ENCODE measurements around the gene LEKR1. TPM values are rescaled to one million over a fixed set of nuclear protein-coding genes. Genes with fewer than 3 reads are reported as not detected.

Gene LEKR1
- total RNA-seq, 1 experiment from 2014 or later, result 0.90 TPM

DNA sequence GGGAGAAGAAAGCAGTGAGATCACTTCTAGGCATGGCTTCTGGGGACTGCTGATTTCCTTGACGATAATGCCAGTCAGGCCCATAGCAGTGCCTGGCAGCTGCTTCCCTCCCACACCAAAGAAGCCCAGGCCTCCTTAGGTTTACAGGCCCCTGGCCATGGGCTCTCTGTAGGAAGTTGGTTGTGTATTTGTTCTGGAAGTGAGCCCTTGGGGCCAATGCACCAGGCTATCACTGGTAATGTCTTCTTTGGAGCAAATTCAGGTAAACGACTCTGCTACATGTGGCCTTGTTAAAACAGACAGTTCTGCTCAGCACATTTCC, 244.5 kb downstream of the LEKR1 start:
- BruUV-seq (replicated peaks), result no TSS peak
- no peak for DNase-seq (ENCODE audit: low spot score)

DNA sequence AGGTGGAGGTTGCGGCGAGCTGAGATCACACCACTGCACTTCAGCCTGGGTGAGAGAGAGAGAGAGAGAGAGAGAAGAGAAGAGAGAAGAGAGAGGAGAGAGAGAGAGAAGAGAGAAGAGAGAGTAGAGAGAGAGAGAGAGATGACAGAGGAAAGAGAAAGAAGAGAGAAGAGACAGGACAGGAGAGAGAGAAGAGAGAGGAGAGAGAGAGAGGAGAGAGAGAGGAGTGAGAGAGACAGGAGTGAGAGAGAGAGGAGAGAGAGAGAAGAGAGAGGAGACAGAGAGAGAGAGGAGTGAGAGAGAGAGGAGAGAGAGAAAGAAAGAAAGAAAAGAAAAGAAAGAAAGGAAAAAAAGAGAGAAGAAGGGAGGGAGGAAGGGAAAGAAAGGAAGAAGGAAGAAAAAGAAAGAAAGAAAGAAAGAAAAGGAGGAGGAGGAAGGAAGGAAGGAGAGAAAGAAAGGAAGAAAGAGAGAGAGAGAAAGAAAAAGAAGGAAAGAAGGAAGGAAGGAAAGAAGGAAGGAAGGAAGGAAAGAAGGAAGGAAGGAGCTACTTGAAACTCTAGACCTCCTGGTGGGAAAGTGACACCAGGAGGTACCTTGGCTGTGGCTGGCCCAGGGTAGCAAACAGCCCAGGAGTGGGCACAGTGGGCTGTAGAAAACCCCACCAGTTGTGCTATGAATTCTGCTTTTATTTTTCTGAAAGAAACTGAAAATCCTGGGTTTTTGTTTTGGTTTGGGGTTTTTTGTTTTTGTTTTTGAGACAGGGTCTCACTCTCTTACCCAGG, 245.8 kb downstream of the LEKR1 start:
- Histone ChIP-seq H3K27me3 (replicated peaks; ENCODE audit: insufficient read depth, low read depth, low read length, poor library complexity) (no peaks in the 10 kb centered on the region), H3K4me1 (ENCODE audit: insufficient read depth, low read length, poor library complexity, severe bottlenecking) (peaks cover 27% of the 10 kb centered on the region), H3K36me3 (ENCODE audit: insufficient read depth, low read length, poor library complexity, severe bottlenecking) (no peaks in the 10 kb centered on the region), H3K27ac (ENCODE audit: low read depth, low read length, poor library complexity, severe bottlenecking) (no peak overlapping the region), H3K9me3 (ENCODE audit: low read depth, low read length, poor library complexity, severe bottlenecking) (no peaks in the 10 kb centered on the region), H3K4me3 (ENCODE audit: low read depth, low read length, poor library complexity, severe bottlenecking) (no peak overlapping the region)
- BruUV-seq (replicated peaks), result no TSS peak
- ChIA-PET CTCF (no interaction called here), POLR2A (ENCODE audit: low non-redundant PET) (interaction anchor here (0.6 kb wide), 1 partner anchor 8 kb away, joined by 18 read pairs; no protein-coding TSS in a partner anchor)
- no peak for TF ChIP-seq EZH2 (IDR thresholded peaks at IDR 0.05; ENCODE audit: borderline replicate concordance, low read depth, low read length, poor library complexity, severe bottlenecking)
- TF ChIP-seq, protein P1, sequence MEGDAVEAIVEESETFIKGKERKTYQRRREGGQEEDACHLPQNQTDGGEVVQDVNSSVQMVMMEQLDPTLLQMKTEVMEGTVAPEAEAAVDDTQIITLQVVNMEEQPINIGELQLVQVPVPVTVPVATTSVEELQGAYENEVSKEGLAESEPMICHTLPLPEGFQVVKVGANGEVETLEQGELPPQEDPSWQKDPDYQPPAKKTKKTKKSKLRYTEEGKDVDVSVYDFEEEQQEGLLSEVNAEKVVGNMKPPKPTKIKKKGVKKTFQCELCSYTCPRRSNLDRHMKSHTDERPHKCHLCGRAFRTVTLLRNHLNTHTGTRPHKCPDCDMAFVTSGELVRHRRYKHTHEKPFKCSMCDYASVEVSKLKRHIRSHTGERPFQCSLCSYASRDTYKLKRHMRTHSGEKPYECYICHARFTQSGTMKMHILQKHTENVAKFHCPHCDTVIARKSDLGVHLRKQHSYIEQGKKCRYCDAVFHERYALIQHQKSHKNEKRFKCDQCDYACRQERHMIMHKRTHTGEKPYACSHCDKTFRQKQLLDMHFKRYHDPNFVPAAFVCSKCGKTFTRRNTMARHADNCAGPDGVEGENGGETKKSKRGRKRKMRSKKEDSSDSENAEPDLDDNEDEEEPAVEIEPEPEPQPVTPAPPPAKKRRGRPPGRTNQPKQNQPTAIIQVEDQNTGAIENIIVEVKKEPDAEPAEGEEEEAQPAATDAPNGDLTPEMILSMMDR (conservative IDR thresholded peaks at IDR 0.05; ENCODE audit: low read depth, low read length), result no peak
- intact Hi-C loops (cut with micrococcal nuclease; ENCODE audit: unreplicated experiment), result no loop called here
- DNase-seq (ENCODE audit: low spot score), result no peak

More for the DNA sequence above, 244.5 kb downstream of the LEKR1 start:
- Histone ChIP-seq H3K4me1 (ENCODE audit: insufficient read depth, low read length, poor library complexity, severe bottlenecking) (peaks cover 22% of the 10 kb centered on the region), H3K4me3 (ENCODE audit: low read depth, low read length, poor library complexity, severe bottlenecking) (no peak overlapping the region), H3K9me3 (ENCODE audit: low read depth, low read length, poor library complexity, severe bottlenecking) (no peaks in the 10 kb centered on the region), H3K27ac (ENCODE audit: low read depth, low read length, poor library complexity, severe bottlenecking) (peak overlapping the region; percentile 37), H3K36me3 (ENCODE audit: insufficient read depth, low read length, poor library complexity, severe bottlenecking) (no peaks in the 10 kb centered on the region), H3K27me3 (replicated peaks; ENCODE audit: insufficient read depth, low read depth, low read length, poor library complexity) (no peaks in the 10 kb centered on the region)
- TF ChIP-seq, protein P1 (conservative IDR thresholded peaks at IDR 0.05; ENCODE audit: low read depth, low read length), result no peak
- TF ChIP-seq EZH2 (IDR thresholded peaks at IDR 0.05; ENCODE audit: borderline replicate concordance, low read depth, low read length, poor library complexity, severe bottlenecking), result no peak
- intact Hi-C loops (cut with micrococcal nuclease; ENCODE audit: unreplicated experiment), result no loop called here
- ChIA-PET CTCF (no interaction called here), POLR2A (ENCODE audit: low non-redundant PET) (interaction anchor here (0.6 kb wide), 1 partner anchor 9 kb away, joined by 3 read pairs; no protein-coding TSS in a partner anchor)

DNA sequence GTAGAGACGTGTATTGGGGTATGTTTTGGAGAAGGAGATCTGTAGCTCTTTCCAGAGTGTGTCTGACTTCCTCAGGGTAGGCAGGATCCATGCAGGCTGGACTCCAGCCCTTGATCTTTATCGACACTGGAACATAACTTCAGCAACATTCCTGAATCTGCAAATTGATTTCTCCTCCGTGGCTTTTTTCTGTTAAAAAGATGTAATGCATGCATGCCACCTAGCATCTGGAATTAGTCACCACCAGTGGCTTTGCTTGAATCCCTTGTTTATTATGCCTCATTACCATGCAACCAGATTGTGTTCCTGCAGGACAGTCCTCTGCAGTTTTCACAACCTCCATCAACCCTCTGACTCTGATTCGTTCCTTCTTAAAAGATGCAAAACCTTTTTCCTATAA, 247.7 kb downstream of the LEKR1 start:
- no peaks in the 10 kb centered on the region for H3K9me3 ChIP-seq (ENCODE audit: low read depth, low read length, poor library complexity, severe bottlenecking)
- no peaks in the 10 kb centered on the region for H3K36me3 ChIP-seq (ENCODE audit: insufficient read depth, low read length, poor library complexity, severe bottlenecking)
- ChIA-PET CTCF (no interaction called here), POLR2A (ENCODE audit: low non-redundant PET) (no interaction called here)
- intact Hi-C loops (cut with micrococcal nuclease; ENCODE audit: unreplicated experiment), result no loop called here
- no peak overlapping the region for H3K4me3 ChIP-seq (ENCODE audit: low read depth, low read length, poor library complexity, severe bottlenecking)
- no peak overlapping the region for H3K27ac ChIP-seq (ENCODE audit: low read depth, low read length, poor library complexity, severe bottlenecking)
- H3K27me3 ChIP-seq (replicated peaks; ENCODE audit: insufficient read depth, low read depth, low read length, poor library complexity), result no peaks in the 10 kb centered on the region
- peak; percentile 78 for DNase-seq (ENCODE audit: low spot score)
- H3K4me1 ChIP-seq (ENCODE audit: insufficient read depth, low read length, poor library complexity, severe bottlenecking), result peaks cover 32% of the 10 kb centered on the region
- BruUV-seq (replicated peaks), result no TSS peak
- no peak for TF ChIP-seq EZH2 (IDR thresholded peaks at IDR 0.05; ENCODE audit: borderline replicate concordance, low read depth, low read length, poor library complexity, severe bottlenecking)
- TF ChIP-seq, protein P1 (conservative IDR thresholded peaks at IDR 0.05; ENCODE audit: low read depth, low read length), result peak; percentile 57

Measured in A673 (cell line).